NT2/D1 (cell line): ENCODE data around the gene CCDC59.

ENCODE experiments used
- DNase-seq: peaks from one replicate; pipeline ENCODE4 v3.0.0-alpha.2; 2011; ENCODE audit warnings: low read depth, low spot score
- H3K27me3 ChIP-seq: 2 replicates; pipeline ENCODE4 v1.6.0; 2011; ENCODE audit warnings: mild to moderate bottlenecking; ENCODE audit not compliant: insufficient read length, insufficient read depth
- H3K36me3 ChIP-seq: 2 replicates; pipeline ENCODE4 v1.6.1; 2011; ENCODE audit warnings: mild to moderate bottlenecking, low read length, mixed read lengths; ENCODE audit not compliant: insufficient read depth, insufficient read length
- H3K4me1 ChIP-seq: 2 replicates; pipeline ENCODE4 v1.5.1; 2011; ENCODE audit not compliant: insufficient read depth, insufficient read length
- H3K4me3 ChIP-seq: 2 replicates; pipeline ENCODE4 v1.5.1; 2011; ENCODE audit warnings: low read depth; ENCODE audit not compliant: insufficient read length
- H3K9ac ChIP-seq: 2 replicates; pipeline ENCODE4 v1.6.0; 2011; ENCODE audit warnings: low read depth; ENCODE audit not compliant: insufficient read length
- H3K9me3 ChIP-seq: 2 replicates; pipeline ENCODE4 v1.5.1; 2011; ENCODE audit warnings: mild to moderate bottlenecking, low read length; ENCODE audit not compliant: insufficient read depth
- SUZ12 ChIP-seq: IDR thresholded peaks from 2 replicates; pipeline ENCODE4 v1.6.1; 2011; ENCODE audit not compliant: insufficient read length, insufficient read depth; ENCODE audit errors: extremely low read depth
- YY1 ChIP-seq: IDR thresholded peaks from 2 replicates; pipeline ENCODE4 v1.6.1; 2011; ENCODE audit not compliant: insufficient read length, insufficient read depth
- ZNF274 ChIP-seq: IDR thresholded peaks from 2 replicates; pipeline ENCODE4 v1.6.1; 2011; ENCODE audit warnings: mild to moderate bottlenecking, low read depth, low read length

The CCDC59 gene

DNA sequence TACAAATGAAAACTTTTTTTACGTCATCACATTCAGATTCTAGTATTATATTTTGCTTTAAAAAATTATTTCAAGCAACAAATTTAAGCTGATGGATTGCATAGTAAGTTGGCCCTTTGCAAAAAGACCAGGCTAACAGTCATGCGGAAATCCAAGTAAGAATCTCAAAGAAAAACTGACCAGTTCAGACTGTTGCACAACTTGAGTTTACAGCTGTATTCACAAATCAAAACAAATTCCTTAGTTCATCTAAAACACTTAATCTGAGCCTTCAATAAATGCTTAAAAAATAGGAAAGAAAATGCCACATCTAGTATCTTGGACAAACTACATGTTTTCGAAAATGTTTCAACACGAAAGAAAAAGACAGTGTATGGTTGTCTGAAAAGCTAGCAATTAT, 847 bp downstream of the CCDC59 start:
- no peak for TF ChIP-seq ZNF274
- no peak for TF ChIP-seq SUZ12
- no peak for TF ChIP-seq YY1
- no peak for DNase-seq

DNA sequence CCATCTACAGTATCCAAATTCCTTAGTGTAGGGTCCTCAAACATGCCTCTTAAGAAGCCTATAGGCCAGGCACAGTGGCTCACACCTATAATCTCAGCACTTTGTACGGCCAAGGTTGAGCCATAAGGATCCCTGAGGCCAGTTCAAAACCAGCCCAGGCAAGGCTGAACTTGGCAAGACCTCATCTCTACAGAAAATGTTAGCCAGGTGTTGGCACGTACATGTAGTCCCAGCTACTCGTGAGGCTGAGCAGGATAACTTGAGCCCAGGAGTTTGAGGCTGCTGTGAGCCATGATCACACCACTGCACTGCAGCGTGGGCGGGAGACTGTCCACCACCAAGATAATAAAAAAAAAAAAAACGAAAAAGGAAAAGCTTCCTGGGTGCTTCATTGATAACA, 6.8 kb downstream of the CCDC59 start:
- H3K27me3 ChIP-seq, result no peaks in the 10 kb centered on the region
- peaks cover 59% of the 10 kb centered on the region for H3K36me3 ChIP-seq
- H3K9ac ChIP-seq, result no peak overlapping the region
- no peak overlapping the region for H3K4me3 ChIP-seq
- TF ChIP-seq ZNF274 (no peak), YY1 (no peak), SUZ12 (no peak)
- no peak for DNase-seq
- H3K9me3 ChIP-seq, result no peaks in the 10 kb centered on the region
- H3K4me1 ChIP-seq, result no peaks in the 10 kb centered on the region

More for the DNA sequence above, 847 bp downstream of the CCDC59 start:
- H3K9ac ChIP-seq, result peak overlapping the region; percentile 84
- peaks cover 56% of the 10 kb centered on the region for H3K36me3 ChIP-seq
- no peaks in the 10 kb centered on the region for H3K27me3 ChIP-seq
- peaks cover 28% of the 10 kb centered on the region; the same call in 1 of the 2 replicates for H3K9me3 ChIP-seq
- peak overlapping the region; percentile 91 for H3K4me3 ChIP-seq
- no peaks in the 10 kb centered on the region for H3K4me1 ChIP-seq

DNA sequence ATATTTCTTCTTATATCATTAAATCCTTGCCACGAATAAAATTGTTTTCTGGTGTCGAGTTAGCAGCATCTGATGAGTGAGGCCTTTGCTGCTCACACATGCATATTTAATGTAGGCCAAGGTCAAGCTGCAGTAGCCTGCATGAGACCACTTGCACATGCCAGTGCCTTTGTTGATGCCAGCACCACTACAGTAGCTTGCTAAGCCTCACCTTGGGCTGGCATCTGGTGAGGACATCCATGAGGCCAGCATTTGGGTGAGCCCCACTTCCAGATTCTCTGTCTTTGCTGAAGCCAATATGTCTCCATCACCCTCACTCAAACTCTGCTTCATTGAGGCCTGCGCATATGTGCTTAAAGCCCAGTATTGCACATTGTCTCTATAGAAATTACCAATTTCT, 8.0 kb downstream of the CCDC59 start:
- Histone ChIP-seq H3K9me3 (no peaks in the 10 kb centered on the region), H3K27me3 (no peaks in the 10 kb centered on the region), H3K9ac (no peak overlapping the region), H3K36me3 (peaks cover 46% of the 10 kb centered on the region), H3K4me3 (no peak overlapping the region), H3K4me1 (no peaks in the 10 kb centered on the region)
- DNase-seq, result no peak
- TF ChIP-seq SUZ12 (no peak), ZNF274 (no peak), YY1 (no peak)

DNA sequence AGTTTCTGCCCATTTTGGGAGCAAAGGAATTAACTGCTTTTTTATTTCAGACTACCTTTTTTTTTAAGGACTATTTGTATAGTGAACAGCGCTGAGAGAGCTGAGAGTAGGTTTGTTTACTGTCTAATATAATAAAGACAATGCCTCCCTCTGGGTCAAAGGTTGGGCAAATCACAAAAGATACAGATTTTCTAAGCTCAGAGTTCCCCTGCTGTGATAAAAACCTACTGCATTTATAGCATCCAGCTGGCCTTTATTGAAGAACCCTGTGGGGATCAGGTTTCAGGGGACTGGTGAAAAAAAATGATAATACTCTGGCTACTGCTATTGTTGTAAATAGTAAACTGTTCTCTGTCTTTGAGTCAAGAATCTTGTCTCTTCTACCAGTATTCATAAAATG, 28.7 kb downstream of the CCDC59 start:
- no peak for TF ChIP-seq SUZ12
- TF ChIP-seq ZNF274, result no peak
- no peak for TF ChIP-seq YY1
- H3K27me3 ChIP-seq, result no peaks in the 10 kb centered on the region
- H3K9me3 ChIP-seq, result no peaks in the 10 kb centered on the region
- no peak for DNase-seq
- no peaks in the 10 kb centered on the region for H3K4me1 ChIP-seq
- H3K36me3 ChIP-seq, result no peaks in the 10 kb centered on the region
- H3K4me3 ChIP-seq, result no peak overlapping the region
- H3K9ac ChIP-seq, result no peak overlapping the region

DNA sequence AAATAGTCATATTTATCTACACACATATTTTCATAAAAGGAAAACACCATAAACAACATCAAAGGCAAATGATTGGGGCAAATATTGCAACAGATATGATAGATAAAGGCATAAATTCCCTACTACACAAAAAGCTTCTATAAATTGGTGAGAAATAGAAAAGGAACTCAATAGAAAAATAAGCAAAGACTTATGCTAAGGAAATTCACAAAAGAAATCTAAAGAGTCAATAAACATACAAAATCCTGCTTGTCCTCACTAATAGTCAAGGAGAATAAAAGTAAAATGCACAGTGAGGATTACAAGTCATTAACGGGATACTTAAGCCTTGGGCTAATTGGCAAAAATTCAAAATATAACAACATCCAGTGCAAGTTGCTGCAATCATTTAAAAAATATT, 30.3 kb downstream of the CCDC59 start:
- Histone ChIP-seq H3K4me1 (no peaks in the 10 kb centered on the region), H3K9ac (no peak overlapping the region), H3K4me3 (no peak overlapping the region), H3K27me3 (no peaks in the 10 kb centered on the region), H3K9me3 (no peaks in the 10 kb centered on the region), H3K36me3 (no peaks in the 10 kb centered on the region)
- TF ChIP-seq SUZ12, result no peak
- no peak for TF ChIP-seq ZNF274
- no peak for TF ChIP-seq YY1
- DNase-seq, result no peak

DNA sequence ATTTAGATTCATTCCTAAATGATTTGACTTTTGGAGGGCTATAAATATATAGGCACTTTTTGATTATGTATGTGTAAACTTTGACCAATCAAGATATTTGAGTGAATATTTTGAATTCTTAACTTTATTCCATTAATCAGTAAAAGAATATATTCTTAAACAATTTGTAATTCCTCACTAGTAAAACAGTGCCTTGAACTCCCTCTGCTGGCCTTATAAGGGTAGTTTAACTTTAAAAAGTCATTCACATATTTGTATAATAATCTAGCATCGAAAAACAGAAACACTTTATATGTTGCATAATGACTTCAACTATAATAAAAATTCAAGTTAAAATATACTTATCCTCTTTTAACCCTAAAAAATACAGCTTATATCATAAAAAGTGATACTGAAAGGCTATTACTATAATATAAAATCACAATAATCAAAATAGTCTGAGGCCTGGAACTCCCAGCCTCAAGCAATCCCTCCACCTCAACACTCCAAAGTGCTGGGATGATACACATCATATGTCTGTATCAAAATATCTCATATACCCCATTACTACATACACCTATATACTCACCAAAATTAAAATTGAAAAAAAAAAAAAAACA, 31.2 kb downstream of the CCDC59 start:
- H3K4me3 ChIP-seq, result no peak overlapping the region
- no peak for TF ChIP-seq SUZ12
- no peak for TF ChIP-seq YY1
- no peak for TF ChIP-seq ZNF274
- no peak for DNase-seq
- no peak overlapping the region for H3K9ac ChIP-seq
- H3K27me3 ChIP-seq, result no peaks in the 10 kb centered on the region
- H3K4me1 ChIP-seq, result no peaks in the 10 kb centered on the region
- H3K9me3 ChIP-seq, result no peaks in the 10 kb centered on the region
- H3K36me3 ChIP-seq, result no peaks in the 10 kb centered on the region

DNA sequence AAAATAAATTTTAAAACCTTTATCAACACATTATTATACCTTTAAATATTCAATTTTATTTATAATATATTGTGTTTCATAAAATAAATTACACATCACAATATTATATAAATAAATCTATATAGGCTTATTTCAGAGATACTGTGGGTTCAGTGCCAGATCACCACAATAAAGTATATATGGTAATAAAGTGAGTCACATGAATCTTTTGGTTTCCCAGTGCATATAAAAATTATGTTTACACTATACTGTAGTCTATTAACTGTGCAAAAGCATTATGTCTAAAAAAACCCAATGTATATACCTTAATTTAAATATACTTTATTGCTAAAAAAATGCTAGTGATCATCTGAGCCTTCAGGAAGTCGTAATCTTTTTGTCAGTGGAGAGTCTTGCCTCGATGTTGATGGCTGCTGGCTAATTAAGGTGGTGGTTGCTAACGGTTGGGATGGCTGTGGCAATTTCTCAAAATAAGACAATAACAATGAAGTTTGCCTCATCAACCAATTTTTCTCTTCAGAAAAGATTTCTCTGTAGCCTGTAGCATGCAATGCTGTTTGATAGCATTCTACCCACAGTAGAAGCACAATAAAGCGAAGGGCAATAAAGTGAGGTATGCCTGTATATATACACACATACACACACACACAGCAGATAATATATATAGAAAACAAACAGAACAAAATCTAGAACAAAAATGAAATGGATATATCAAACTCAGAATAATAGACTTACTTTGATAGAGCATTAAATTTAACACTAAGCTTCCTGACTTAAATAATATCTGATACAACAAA, 32.4 kb downstream of the CCDC59 start:
- TF ChIP-seq ZNF274 (no peak), YY1 (no peak), SUZ12 (no peak)
- Histone ChIP-seq H3K9me3 (no peaks in the 10 kb centered on the region), H3K36me3 (no peaks in the 10 kb centered on the region), H3K4me1 (no peaks in the 10 kb centered on the region), H3K4me3 (no peak overlapping the region), H3K27me3 (no peaks in the 10 kb centered on the region), H3K9ac (no peak overlapping the region)
- no peak for DNase-seq
